PFSK-1 (cell line): ENCODE data around the gene KANSL1L.

Source experiments
- FOXP2 ChIP-seq: optimal IDR thresholded peaks from 2 replicates; pipeline ENCODE3; 2011; ENCODE audit warnings: borderline replicate concordance, control low read depth, inconsistent platforms; ENCODE audit not compliant: insufficient read depth; ENCODE audit errors: extremely low read length, extremely low read depth
- POLR2AphosphoS5 ChIP-seq: IDR thresholded peaks from 2 replicates; pipeline ENCODE4 v1.6.1; 2012; ENCODE audit warnings: low read depth, mild to moderate bottlenecking, control low read depth, low read length, moderate library complexity
- REST ChIP-seq, 2 experiments: IDR thresholded peaks; 2 replicates each; pipeline versions ENCODE4 v1.6.1 to v1.8.0; 2011 to 2012; ENCODE audit warnings: low read depth in 2 of 2, low read length in 2 of 2, control low read depth in 1 of 2, inconsistent platforms in 1 of 2, mild to moderate bottlenecking in 1 of 2, moderate library complexity in 1 of 2; ENCODE audit not compliant: insufficient read depth in 1 of 2
- TAF1 ChIP-seq: IDR thresholded peaks from 2 replicates; pipeline ENCODE4 v1.6.1; 2012; ENCODE audit warnings: low read length, control low read depth, borderline replicate concordance; ENCODE audit not compliant: insufficient read depth

GRCh38 chr2:210009896-210010295 is 161.3 kb downstream of the KANSL1L start:
- TF ChIP-seq REST (IDR thresholded peaks at IDR 0.05; ENCODE audit: insufficient read depth in 1 of 2, low read depth in 2 of 2, low read length in 2 of 2) (no peak), TAF1 (no peak), FOXP2 (no peak), POLR2AphosphoS5 (no peak)
